ENCODE data around the gene IL4R. TPM values are rescaled to one million over a fixed set of nuclear protein-coding genes. Genes with fewer than 3 reads are reported as not detected.

The IL4R gene
- total and polyA plus RNA-seq, 10 of the 15 experiments (the other 5 are each of a cell fraction or from before 2014, with no cell fraction given): 2.6 to 70.4 (median 36.6) TPM

DNA sequence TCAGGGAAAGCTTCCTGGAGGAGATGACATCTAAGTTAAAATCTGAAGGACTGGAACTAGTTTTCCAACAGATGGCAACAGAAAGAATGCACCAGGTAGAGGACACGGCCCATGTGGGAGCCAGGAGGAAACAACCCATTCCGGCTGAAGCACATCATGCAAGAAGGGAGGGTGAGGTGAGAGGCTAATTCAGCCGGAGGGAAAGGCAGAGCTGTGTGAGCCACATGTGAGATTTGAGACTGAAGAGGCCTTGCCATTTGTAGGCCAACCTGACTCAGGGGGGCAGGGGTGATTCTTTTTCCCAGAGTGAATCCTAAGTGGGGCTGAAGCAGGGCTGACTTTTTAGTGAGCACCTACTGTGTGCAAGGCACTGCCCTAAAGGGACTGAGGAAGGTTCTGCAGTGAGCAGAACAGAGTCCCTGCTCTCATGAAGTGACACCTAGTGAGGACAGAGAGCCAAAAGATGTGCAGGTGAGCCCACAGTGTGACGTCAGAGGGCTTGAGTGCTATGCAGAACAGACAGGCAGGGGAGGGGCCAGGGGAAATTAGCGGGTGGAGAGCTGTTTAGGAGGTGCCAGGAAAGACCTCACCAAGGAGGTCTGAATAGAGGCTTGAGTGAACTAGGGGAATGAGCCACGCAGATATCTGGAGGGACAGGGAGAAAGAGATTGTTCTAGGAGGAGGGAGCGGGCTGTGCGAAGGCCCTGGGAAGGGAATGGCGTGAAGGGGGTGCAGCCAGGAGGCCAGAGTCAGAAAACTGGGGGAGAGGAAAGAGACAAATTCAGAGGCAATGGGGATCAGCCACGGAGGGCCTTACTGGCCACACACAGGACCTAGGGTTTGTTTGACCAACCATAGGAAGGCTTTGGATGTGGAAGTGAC, 68.4 kb downstream of the IL4R start:
- SMC1A ChIA-PET (ENCODE audit: uncharacterized antibody, unreplicated experiment): no interaction called here
- H3K27me3 ChIP-seq (replicated peaks in 1 of 2; ENCODE audit: control insufficient read depth in 2 of 2, insufficient read depth in 2 of 2, low read length in 1 of 2): no peaks in the 10 kb centered on the region
- no peak overlapping the region for H3K4me3 ChIP-seq
- peaks cover 32% of the 10 kb centered on the region for H3K4me1 ChIP-seq (ENCODE audit: control insufficient read depth, insufficient read depth, low read length)
- H3K9me3 ChIP-seq (replicated peaks; ENCODE audit: control insufficient read depth, insufficient read depth, low read length): peaks cover 22% of the 10 kb centered on the region
- RAD21 ChIA-PET (ENCODE audit: unreplicated experiment): no interaction called here
- in situ Hi-C loops (cut with MboI) (no loop called here), intact Hi-C loops (cut with micrococcal nuclease; ENCODE audit: unreplicated experiment) (no loop called here)
- no peak for FAIRE-seq
- no peak overlapping the region for H3K9ac ChIP-seq (ENCODE audit: control insufficient read depth, insufficient read depth, low read length)
- ATAC-seq: no peak
- TF ChIP-seq SUZ12 (IDR thresholded peaks at IDR 0.05; ENCODE audit: unreplicated experiment) (no peak), CREM (IDR thresholded peaks at IDR 0.05; ENCODE audit: low read depth) (peak; percentile 62; the same call in 1 of the 2 replicates), MTA2 (IDR thresholded peaks at IDR 0.05; ENCODE audit: low read depth) (no peak), ZSCAN29 (IDR thresholded peaks at IDR 0.05) (no peak), POLR2AphosphoS2 (IDR thresholded peaks at IDR 0.05; ENCODE audit: low read depth, low read length) (no peak), IKZF2 (IDR thresholded peaks at IDR 0.05) (0 out of 4 replicates have a peak, but pooled peaks of 1 of the 2 experiments have one; percentile 11), CREB1 (IDR thresholded peaks at IDR 0.05; ENCODE audit: low read depth) (peak; percentile 68), HDGF (IDR thresholded peaks at IDR 0.05) (no peak)
- no peak overlapping the region for H3K27ac ChIP-seq (ENCODE audit: control insufficient read depth, insufficient read depth)
- BruUV-seq (replicated peaks): no TSS peak
- H3K36me3 ChIP-seq (ENCODE audit: control insufficient read depth in 2 of 2, insufficient read depth in 2 of 2, low read length in 1 of 2): no peaks in the 10 kb centered on the region
- H2AFZ ChIP-seq (ENCODE audit: control insufficient read depth, low read depth, low read length): no peak overlapping the region
- no peaks in the 10 kb centered on the region for H3K79me2 ChIP-seq (ENCODE audit: control insufficient read depth, insufficient read depth, low read length)
- no peaks in the 10 kb centered on the region for H4K20me1 ChIP-seq (ENCODE audit: control insufficient read depth, insufficient read depth)
- no peak overlapping the region for H3K4me2 ChIP-seq (ENCODE audit: control insufficient read depth, insufficient read depth)
- DNase-seq (ENCODE audit: low read depth, low spot score): no peak
- POLR2A ChIA-PET: interaction anchor here (0.6 kb wide), 1 partner anchor 35 kb away, joined by 4 read pairs; no protein-coding TSS in a partner anchor
- 91% methylated on average over 10 of the region's 10 CpGs for WGBS (ENCODE audit: insufficient coverage, insufficient replicate concordance, low lambda C conversion rate, missing lambda C conversion rate)
- CTCF ChIA-PET: interaction anchor here (0.6 to 1.5 kb wide), 4 partner anchors 14 to 27 kb away, joined by 3 to 5 read pairs (median 4); no protein-coding TSS in a partner anchor
